T-cell (primary cell): ENCODE results near the gene CDK5RAP3. TPM values are rescaled to one million over a fixed set of nuclear protein-coding genes. Genes with fewer than 3 reads are reported as not detected.

Experiments used
- ATAC-seq, 4 experiments: fragments of 200-7000 bp in 3 of 4; fragments of 150-1000 bp in 1 of 4; cut with Tn5 transposase; replicated peaks in 1 of 4; 1 replicate in 3 of 4; 2 replicates in 1 of 4; pipeline ENCODE4 v1.10.0; 2021; ENCODE audit warnings: moderate library complexity in 3 of 4, mild to moderate bottlenecking in 2 of 4, moderate number of reproducible peaks in 1 of 4
- CTCF ChIA-PET, 2 donors: fragments of 300-600 bp; sonication (Branson Sonifier 250); formaldehyde crosslinking; loops; one replicate each; lab custom pipeline; 2022; ENCODE audit warnings: antibody characterized with exemption in 2 of 2; lab: Charles Lee
- POLR2A ChIA-PET, 2 donors: fragments of 300-600 bp; sonication (Branson Sonifier 250); formaldehyde crosslinking; loops; one replicate each; lab custom pipeline; 2022; ENCODE audit warnings: antibody characterized with exemption in 2 of 2; lab: Charles Lee
- DNase-seq, 35 experiments: peaks; one replicate each; pipeline versions ENCODE4 v3.0.0 to v3.0.0-alpha.2; 2013 to 2023
- H3K27ac ChIP-seq: one replicate; pipeline ENCODE4 v1.5.1; 2013; ENCODE audit warnings: low read length
- H3K27me3 ChIP-seq, 2 experiments: replicated peaks in 1 of 2; 1 replicate in 1 of 2; 2 replicates in 1 of 2; pipeline versions ENCODE4 v1.6.1 to v1.7.0; 2013; ENCODE audit warnings: low read length in 1 of 2, mixed read lengths in 1 of 2; ENCODE audit not compliant: control insufficient read depth in 2 of 2, insufficient read depth in 2 of 2; ENCODE audit errors: extremely low read depth in 1 of 2
- H3K36me3 ChIP-seq, 2 donors: 1 replicate in 1 of 2; 2 replicates in 1 of 2; pipeline versions ENCODE4 v1.6.1 to v1.7.0; 2013; ENCODE audit warnings: low read length in 1 of 2; ENCODE audit not compliant: control insufficient read depth in 2 of 2, insufficient read depth in 1 of 2; ENCODE audit errors: extremely low read depth in 1 of 2
- H3K4me1 ChIP-seq, 2 experiments: 1 replicate in 1 of 2; 2 replicates in 1 of 2; pipeline versions ENCODE4 v1.6.1 to v1.7.0; 2013; ENCODE audit warnings: low read length in 2 of 2, mixed read lengths in 1 of 2; ENCODE audit not compliant: insufficient read depth in 2 of 2, control insufficient read depth in 1 of 2; ENCODE audit errors: extremely low read depth in 1 of 2
- H3K4me3 ChIP-seq, 2 donors: 1 replicate in 1 of 2; 2 replicates in 1 of 2; pipeline versions ENCODE4 v1.5.1 to v1.7.0; 2013; ENCODE audit warnings: mild to moderate bottlenecking in 2 of 2, low read length in 1 of 2, moderate library complexity in 1 of 2; ENCODE audit not compliant: control insufficient read depth in 1 of 2; ENCODE audit errors: extremely low read depth in 1 of 2
- H3K9me3 ChIP-seq: 2 replicates; pipeline ENCODE4 v1.7.0; 2013
- H3K27ac Mint-ChIP-seq, 2 donors: one replicate each; pipeline ENCODE4 v1.8.0; 2020 to 2021; ENCODE audit warnings: mild to moderate bottlenecking in 2 of 2, mixed read lengths in 2 of 2
- H3K27me3 Mint-ChIP-seq, 2 donors: one replicate each; pipeline ENCODE4 v1.8.0; 2021 to 2022; ENCODE audit warnings: mixed read lengths in 2 of 2
- H3K36me3 Mint-ChIP-seq: one replicate; pipeline ENCODE4 v1.8.0; 2021; ENCODE audit warnings: mixed read lengths
- H3K4me1 Mint-ChIP-seq, 3 donors: one replicate each; pipeline ENCODE4 v1.8.0; 2020 to 2022; ENCODE audit warnings: mixed read lengths in 3 of 3, mild to moderate bottlenecking in 1 of 3
- H3K4me3 Mint-ChIP-seq, 3 donors: one replicate each; pipeline ENCODE4 v1.8.0; 2020 to 2022; ENCODE audit warnings: mild to moderate bottlenecking in 3 of 3, mixed read lengths in 3 of 3, moderate library complexity in 3 of 3
- H3K9me3 Mint-ChIP-seq, 3 donors: one replicate each; pipeline ENCODE4 v1.8.0; 2020 to 2022; ENCODE audit warnings: mixed read lengths in 3 of 3
- WGBS: methylation state at CpG from one replicate; pipeline ENCODE4 v1.1.5; 2013; ENCODE audit warnings: missing lambda C conversion rate; ENCODE audit not compliant: insufficient coverage; 5-methylcytosine and 5-hydroxymethylcytosine counted together
- total RNA-seq, 35 experiments: library from RNA in 6 of 35; stranded (reverse) in 6 of 35; fragments of 120-200 nt in 1 of 35; gene quantifications; one replicate each; pipeline versions ENCODE4 v1.2.1 to v1.2.4 and lab custom pipeline; 2013 to 2026

Gene CDK5RAP3
- total RNA-seq, 5 donors from 2014 or later (not counting 1 experiment from before 2014, with no cell fraction given): 247 to 349 (median 318) TPM

DNA sequence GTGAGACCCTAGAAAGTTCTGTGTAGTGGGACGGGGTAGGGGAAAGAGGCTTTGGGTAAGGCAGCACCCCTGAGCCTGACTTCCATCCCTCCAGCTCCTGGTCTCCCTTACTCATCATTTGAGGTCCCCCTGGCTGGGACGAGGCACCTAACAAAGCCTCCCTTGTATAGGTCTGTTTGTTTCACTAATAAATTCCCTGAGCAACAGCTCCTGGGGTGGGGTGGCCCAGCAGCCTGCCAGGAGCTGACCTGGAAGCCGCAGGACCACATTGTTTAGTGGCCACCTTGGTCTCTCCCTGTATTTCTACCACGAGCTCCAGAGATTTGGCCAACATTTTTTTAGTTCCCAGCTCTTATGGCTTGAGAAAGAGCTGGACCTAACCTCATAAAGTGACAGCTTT is 20.5 kb upstream of the CDK5RAP3 start:
- peaks cover 18 to 32% of the 10 kb centered on the region in 2 experiments for H3K4me1 ChIP-seq
- no peak overlapping the region for H3K4me3 ChIP-seq
- WGBS: 100% methylated on average over 1 of the region's 4 CpGs
- H3K36me3 Mint-ChIP-seq: peaks cover 7% of the 10 kb centered on the region
- ChIA-PET CTCF (interaction anchor here (0.7 to 4.9 kb wide), 8 partner anchors 9 to 28 kb away, joined by 3 to 43 read pairs (median 3); partner anchors contain the start of genes CDK5RAP3 (in 1 of the 2) and PNPO (in 1 of the 2)), POLR2A (interaction anchor here in 1 of 2 donors (0.5 to 1.5 kb wide), 2 partner anchors 9 to 141 kb away, joined by 3 to 8 read pairs; partner anchors contain the start of gene PNPO)
- H3K9me3 ChIP-seq: no peaks in the 10 kb centered on the region
- peaks cover 0 to 16% of the 10 kb centered on the region in 2 donors for H3K36me3 ChIP-seq
- H3K4me1 Mint-ChIP-seq: peaks cover 25 to 35% (median 32%) of the 10 kb centered on the region in 3 donors
- H3K27me3 ChIP-seq: no peaks in the 10 kb centered on the region
- peak overlapping the region in 1 of 2 donors; percentile 92 for H3K27ac Mint-ChIP-seq
- no peak for DNase-seq
- H3K27me3 Mint-ChIP-seq: no peaks in the 10 kb centered on the region
- H3K9me3 Mint-ChIP-seq: no peaks in the 10 kb centered on the region
- H3K4me3 Mint-ChIP-seq: no peak overlapping the region
- H3K27ac ChIP-seq: no peak overlapping the region
- ATAC-seq: no peak

DNA sequence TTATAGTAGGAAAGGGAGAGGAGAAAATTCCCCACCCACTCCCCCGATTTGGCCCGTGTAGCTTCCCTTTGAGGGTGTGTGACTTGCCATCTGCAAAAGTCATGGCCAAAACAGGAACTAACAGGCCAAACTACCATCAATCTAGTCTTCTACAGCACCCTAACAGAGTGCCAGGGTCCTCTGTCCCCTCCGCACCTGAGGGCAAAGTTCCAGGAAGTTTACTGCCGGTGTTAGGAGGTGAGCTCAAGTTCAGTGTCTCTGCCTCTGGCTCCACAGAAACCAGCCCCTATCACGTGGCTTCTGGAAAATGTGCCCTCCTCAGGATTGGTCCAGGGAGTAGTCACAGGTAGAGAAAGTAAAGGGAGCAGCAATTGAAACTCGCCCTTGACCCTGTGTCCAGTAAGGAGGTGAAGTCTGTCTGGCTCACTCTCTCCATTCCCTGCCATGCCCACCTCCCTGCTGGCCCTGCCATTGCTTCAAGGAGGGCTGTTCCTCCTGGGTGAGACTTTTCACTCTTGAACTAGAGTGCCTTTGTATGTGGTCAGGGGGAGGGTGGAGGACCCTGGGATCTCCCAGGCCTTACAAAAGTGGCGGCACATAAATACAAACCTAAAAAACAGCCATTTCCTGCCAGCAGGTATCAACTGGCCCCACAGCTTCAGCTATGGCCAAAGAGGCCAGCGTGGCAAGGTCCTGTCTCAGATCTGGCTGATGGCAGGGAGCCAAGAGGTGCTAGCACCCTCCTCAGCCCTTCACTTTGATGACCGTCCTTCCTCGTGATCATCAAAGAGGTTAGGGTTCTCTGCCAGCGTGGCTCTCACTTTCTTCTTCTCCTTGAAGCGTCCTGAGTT is 18.5 kb upstream of the CDK5RAP3 start:
- H3K27ac Mint-ChIP-seq: no peak overlapping the region
- ATAC-seq (no peak), DNase-seq (no peak)
- no peaks in the 10 kb centered on the region for H3K9me3 ChIP-seq
- CTCF ChIA-PET: no interaction called here
- peaks cover 0 to 7% of the 10 kb centered on the region in 2 donors for H3K36me3 ChIP-seq
- H3K4me1 ChIP-seq: peaks cover 11 to 19% of the 10 kb centered on the region in 2 experiments
- peaks cover 16 to 18% (median 18%) of the 10 kb centered on the region in 3 donors for H3K4me1 Mint-ChIP-seq
- H3K36me3 Mint-ChIP-seq: peaks cover 6% of the 10 kb centered on the region
- no peaks in the 10 kb centered on the region for H3K9me3 Mint-ChIP-seq
- H3K4me3 ChIP-seq: no peak overlapping the region
- peaks cover 0 to 3% of the 10 kb centered on the region in 2 experiments for H3K27me3 ChIP-seq
- POLR2A ChIA-PET: no interaction called here
- H3K27me3 Mint-ChIP-seq: no peaks in the 10 kb centered on the region
- no peak overlapping the region for H3K27ac ChIP-seq
- no peak overlapping the region for H3K4me3 Mint-ChIP-seq
- 89% methylated on average over 5 of the region's 12 CpGs for WGBS

DNA sequence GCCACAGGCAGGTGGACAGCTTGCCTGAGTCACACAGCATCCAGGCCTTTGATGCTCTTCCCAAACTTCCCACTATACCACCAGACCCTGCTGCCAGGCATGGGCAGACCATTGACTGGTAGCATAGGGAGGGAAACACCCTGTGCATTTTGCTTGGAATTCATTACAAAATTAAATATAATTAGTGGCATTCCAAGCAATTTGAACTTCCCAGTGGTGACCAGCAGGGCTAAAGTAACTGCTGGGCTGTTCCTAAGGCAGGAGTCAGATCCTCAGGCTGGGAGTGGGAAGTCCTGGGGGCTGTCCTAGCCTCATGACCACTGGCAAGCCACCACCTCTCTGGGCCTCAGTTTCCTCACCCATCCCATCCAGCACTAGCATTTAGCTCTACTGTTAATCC is 17.0 kb upstream of the CDK5RAP3 start:
- POLR2A ChIA-PET: no interaction called here
- no peak overlapping the region for H3K4me3 Mint-ChIP-seq
- peaks cover 14% of the 10 kb centered on the region in 3 donors for H3K4me1 Mint-ChIP-seq
- ATAC-seq: no peak
- DNase-seq: no peak
- Histone ChIP-seq H3K36me3 (peaks cover 0 to 7% of the 10 kb centered on the region in 2 donors), H3K4me3 (no peak overlapping the region), H3K9me3 (no peaks in the 10 kb centered on the region), H3K27ac (no peak overlapping the region), H3K27me3 (peaks cover 0 to 3% of the 10 kb centered on the region in 2 experiments), H3K4me1 (peaks cover 11 to 18% of the 10 kb centered on the region in 2 experiments)
- H3K36me3 Mint-ChIP-seq: peaks cover 3% of the 10 kb centered on the region
- H3K9me3 Mint-ChIP-seq: no peaks in the 10 kb centered on the region
- H3K27me3 Mint-ChIP-seq: no peaks in the 10 kb centered on the region
- CTCF ChIA-PET: no interaction called here
- no peak overlapping the region for H3K27ac Mint-ChIP-seq

DNA sequence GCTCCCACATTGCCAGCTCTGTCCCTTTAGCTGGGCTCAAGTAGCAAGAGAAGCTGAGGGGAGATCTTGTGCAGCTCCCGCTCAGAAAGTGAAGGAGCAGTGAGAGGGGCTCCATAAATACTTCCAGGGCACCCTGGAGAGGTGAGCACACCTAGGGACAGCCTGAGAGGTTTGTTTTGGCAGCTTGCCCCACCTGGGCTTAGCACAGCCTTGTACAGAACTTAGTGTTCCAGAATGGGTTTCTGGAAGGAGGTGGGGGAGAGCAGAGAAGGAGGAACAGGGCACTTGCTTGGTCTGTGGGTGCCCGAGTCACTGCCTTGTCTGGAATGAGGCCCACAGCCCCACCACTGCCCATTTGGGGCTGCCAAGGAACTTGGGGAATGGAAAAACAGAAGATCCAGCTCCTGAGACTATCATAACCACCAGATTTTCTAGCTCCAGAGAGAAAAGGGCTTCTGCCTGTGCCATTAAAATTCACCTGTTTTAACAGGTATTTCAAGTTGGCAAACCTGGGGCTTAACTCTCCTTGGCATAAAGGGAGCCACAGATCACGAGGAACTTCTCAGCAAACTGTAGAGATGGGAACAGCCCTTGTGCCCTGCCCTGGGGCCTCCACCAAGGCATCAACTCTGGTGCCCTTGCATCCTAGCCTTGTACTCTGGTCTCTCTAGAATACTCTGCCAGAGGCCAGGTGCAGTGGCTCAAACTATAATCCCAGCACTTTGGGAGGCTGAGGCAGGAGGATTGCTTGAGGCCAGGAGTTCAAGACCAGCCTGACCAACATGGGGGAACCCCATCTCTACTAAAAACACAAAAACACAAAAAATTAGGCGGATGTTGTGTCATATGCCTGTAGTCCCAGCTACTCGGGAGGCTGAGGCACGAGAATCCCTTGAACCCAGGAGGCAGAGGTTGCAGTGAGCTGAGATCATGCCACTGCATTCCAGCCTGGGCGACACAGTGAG is 15.1 kb upstream of the CDK5RAP3 start:
- Histone ChIP-seq H3K4me3 (no peak overlapping the region), H3K27ac (no peak overlapping the region), H3K36me3 (peaks cover 0 to 7% of the 10 kb centered on the region in 2 donors), H3K9me3 (no peaks in the 10 kb centered on the region), H3K27me3 (peaks cover 0 to 3% of the 10 kb centered on the region in 2 experiments), H3K4me1 (no peaks in the 10 kb centered on the region)
- no peaks in the 10 kb centered on the region for H3K36me3 Mint-ChIP-seq
- H3K27me3 Mint-ChIP-seq: no peaks in the 10 kb centered on the region
- 92% methylated on average over 6 of the region's 7 CpGs for WGBS
- ChIA-PET POLR2A (no interaction called here), CTCF (interaction anchor here (0.6 to 1.0 kb wide), 4 partner anchors 9 to 537 kb away, joined by 3 to 5 read pairs (median 4); no protein-coding TSS in a partner anchor)
- DNase-seq (no peak), ATAC-seq (no peak)
- H3K9me3 Mint-ChIP-seq: no peaks in the 10 kb centered on the region
- no peak overlapping the region for H3K27ac Mint-ChIP-seq
- no peaks in the 10 kb centered on the region for H3K4me1 Mint-ChIP-seq
- no peak overlapping the region for H3K4me3 Mint-ChIP-seq

DNA sequence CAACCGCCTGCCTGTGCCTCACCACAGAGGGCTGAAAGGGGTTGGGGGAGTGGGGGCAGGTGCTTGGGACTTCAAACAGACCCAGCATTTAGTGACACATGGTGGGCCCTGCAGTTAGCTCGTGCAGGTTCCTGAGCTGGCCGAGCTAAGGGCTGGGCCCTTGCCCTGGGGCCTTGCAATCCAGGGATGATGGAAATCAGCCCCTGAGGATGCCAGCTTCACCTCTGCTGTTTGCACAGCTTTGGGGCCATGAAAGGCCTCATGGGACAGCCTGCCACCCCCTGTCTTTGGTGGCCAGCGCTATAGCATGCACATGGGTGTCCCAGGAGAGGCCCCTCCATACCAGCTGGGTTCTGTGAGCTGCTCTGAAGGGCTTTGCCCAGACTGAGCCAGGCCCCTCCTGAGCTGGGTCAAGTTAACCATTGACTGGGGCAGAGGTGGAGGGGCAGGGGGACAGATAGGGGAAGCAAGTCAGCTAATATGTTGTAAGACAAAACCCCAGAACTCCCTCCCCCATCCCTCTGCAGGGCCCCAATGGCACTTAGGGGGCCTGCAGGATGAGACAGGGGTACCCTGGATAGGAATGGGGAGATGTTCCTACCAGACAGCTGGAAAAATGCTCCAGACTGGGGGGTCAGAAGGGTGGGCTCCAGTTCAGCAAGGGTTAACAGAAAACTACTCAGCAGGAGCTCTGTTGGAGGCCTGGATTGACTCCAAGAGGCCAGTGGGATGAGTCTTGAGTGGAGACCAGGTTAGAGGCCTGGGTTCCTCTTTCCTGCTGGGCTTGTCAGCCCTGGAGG is 13.9 kb upstream of the CDK5RAP3 start:
- Histone ChIP-seq H3K9me3 (no peaks in the 10 kb centered on the region), H3K4me1 (no peaks in the 10 kb centered on the region), H3K4me3 (no peak overlapping the region), H3K27ac (no peak overlapping the region), H3K27me3 (peaks cover 0 to 3% of the 10 kb centered on the region in 2 experiments), H3K36me3 (peaks cover 0 to 3% of the 10 kb centered on the region in 2 donors)
- POLR2A ChIA-PET: no interaction called here
- H3K27ac Mint-ChIP-seq: no peak overlapping the region
- DNase-seq: no peak
- CTCF ChIA-PET: interaction anchor here in 1 of 2 donors (0.5 to 1.3 kb wide), 2 partner anchors 9 to 718 kb away, joined by 3 read pairs; no protein-coding TSS in a partner anchor
- H3K36me3 Mint-ChIP-seq: no peaks in the 10 kb centered on the region
- 80% methylated on average over 4 of the region's 4 CpGs for WGBS
- H3K27me3 Mint-ChIP-seq: no peaks in the 10 kb centered on the region
- no peaks in the 10 kb centered on the region for H3K4me1 Mint-ChIP-seq
- no peaks in the 10 kb centered on the region for H3K9me3 Mint-ChIP-seq
- ATAC-seq: no peak
- no peak overlapping the region for H3K4me3 Mint-ChIP-seq
